ENCODE results near the gene GUCA2B. TPM values are rescaled to one million over a fixed set of nuclear protein-coding genes. Genes with fewer than 3 reads are reported as not detected.

The GUCA2B gene
- total RNA-seq, 1 donor from 2014 or later = not detected

DNA sequence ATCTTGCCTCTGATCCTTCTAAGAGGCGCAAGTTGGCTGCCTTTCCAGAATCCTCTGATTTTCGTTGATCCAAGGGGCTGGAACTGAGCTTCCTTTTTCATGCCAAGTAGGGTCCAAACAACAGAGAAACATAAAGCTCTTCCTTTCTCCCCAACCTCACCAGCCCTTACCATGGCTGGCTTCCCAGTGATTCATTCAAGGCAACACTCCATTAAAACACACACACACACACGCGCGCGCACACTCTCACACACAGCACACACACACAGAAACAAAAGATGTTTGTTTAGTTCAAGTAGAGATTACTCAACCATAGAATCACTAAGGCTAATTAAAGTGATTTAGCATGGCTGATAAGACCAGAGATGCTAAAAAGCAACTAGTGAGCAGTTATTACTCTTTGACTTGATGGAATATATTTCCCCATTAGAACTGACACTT, 24.4 kb downstream of the GUCA2B start:
- H3K4me3 Mint-ChIP-seq (ENCODE audit: unreplicated experiment) = no peak overlapping the region
- no peak overlapping the region for H3K27ac Mint-ChIP-seq (ENCODE audit: unreplicated experiment)
- no peaks in the 10 kb centered on the region for H3K9me3 Mint-ChIP-seq (ENCODE audit: unreplicated experiment)
- DNase-seq (ENCODE audit: extremely low spot score, unreplicated experiment) = no peak
- peaks cover 2% of the 10 kb centered on the region for H3K36me3 Mint-ChIP-seq (ENCODE audit: unreplicated experiment)
- H3K4me1 Mint-ChIP-seq (ENCODE audit: unreplicated experiment) = peaks cover 4% of the 10 kb centered on the region
- TF ChIP-seq, protein P1, sequence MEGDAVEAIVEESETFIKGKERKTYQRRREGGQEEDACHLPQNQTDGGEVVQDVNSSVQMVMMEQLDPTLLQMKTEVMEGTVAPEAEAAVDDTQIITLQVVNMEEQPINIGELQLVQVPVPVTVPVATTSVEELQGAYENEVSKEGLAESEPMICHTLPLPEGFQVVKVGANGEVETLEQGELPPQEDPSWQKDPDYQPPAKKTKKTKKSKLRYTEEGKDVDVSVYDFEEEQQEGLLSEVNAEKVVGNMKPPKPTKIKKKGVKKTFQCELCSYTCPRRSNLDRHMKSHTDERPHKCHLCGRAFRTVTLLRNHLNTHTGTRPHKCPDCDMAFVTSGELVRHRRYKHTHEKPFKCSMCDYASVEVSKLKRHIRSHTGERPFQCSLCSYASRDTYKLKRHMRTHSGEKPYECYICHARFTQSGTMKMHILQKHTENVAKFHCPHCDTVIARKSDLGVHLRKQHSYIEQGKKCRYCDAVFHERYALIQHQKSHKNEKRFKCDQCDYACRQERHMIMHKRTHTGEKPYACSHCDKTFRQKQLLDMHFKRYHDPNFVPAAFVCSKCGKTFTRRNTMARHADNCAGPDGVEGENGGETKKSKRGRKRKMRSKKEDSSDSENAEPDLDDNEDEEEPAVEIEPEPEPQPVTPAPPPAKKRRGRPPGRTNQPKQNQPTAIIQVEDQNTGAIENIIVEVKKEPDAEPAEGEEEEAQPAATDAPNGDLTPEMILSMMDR (IDR thresholded peaks at IDR 0.05) = no peak
- no peaks in the 10 kb centered on the region for H3K27me3 Mint-ChIP-seq (ENCODE audit: unreplicated experiment)

- TF ChIP-seq, protein P1 (IDR thresholded peaks at IDR 0.05) = no peak
- H3K27ac Mint-ChIP-seq (ENCODE audit: unreplicated experiment) = no peak overlapping the region
- no peak overlapping the region for H3K4me3 Mint-ChIP-seq (ENCODE audit: unreplicated experiment)
- H3K27me3 Mint-ChIP-seq (ENCODE audit: unreplicated experiment) = no peaks in the 10 kb centered on the region
- DNase-seq (ENCODE audit: extremely low spot score, unreplicated experiment) = no peak
- H3K4me1 Mint-ChIP-seq (ENCODE audit: unreplicated experiment) = peaks cover 4% of the 10 kb centered on the region
- H3K9me3 Mint-ChIP-seq (ENCODE audit: unreplicated experiment) = no peaks in the 10 kb centered on the region
- H3K36me3 Mint-ChIP-seq (ENCODE audit: unreplicated experiment) = peaks cover 2% of the 10 kb centered on the region
These were observed 25.0 kb downstream of the GUCA2B start for GRCh38 chr1:42178249-42178648.

GRCh38 chr1:42179275-42179674, 26.1 kb downstream of the GUCA2B start:
- no peaks in the 10 kb centered on the region for H3K27me3 Mint-ChIP-seq (ENCODE audit: unreplicated experiment)
- peaks cover 4% of the 10 kb centered on the region for H3K4me1 Mint-ChIP-seq (ENCODE audit: unreplicated experiment)
- no peaks in the 10 kb centered on the region for H3K9me3 Mint-ChIP-seq (ENCODE audit: unreplicated experiment)
- no peak overlapping the region for H3K27ac Mint-ChIP-seq (ENCODE audit: unreplicated experiment)
- H3K4me3 Mint-ChIP-seq (ENCODE audit: unreplicated experiment) = no peak overlapping the region
- TF ChIP-seq, protein P1 (IDR thresholded peaks at IDR 0.05) = no peak
- peaks cover 2% of the 10 kb centered on the region for H3K36me3 Mint-ChIP-seq (ENCODE audit: unreplicated experiment)
- DNase-seq (ENCODE audit: extremely low spot score, unreplicated experiment) = no peak

DNA sequence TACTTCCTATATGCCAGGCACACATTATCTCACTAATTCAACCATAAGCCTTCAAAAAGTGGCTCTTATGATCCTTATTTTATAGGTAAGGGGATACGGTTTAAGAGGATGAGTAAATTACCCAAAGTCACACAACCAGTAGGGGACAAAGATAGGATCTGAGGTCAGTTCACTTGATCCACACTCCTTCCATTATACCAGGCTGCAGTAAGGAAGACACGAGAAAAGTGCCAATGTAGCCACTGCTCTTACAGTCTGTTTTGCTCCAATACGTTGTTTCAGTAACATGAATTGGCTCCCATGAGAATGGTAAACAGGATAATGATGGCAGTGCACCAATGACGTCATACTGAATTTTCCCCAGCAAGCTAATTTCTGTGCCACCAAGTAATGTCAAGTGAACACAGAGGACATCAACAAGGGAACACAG, 26.7 kb downstream of the GUCA2B start:
- no peaks in the 10 kb centered on the region for H3K9me3 Mint-ChIP-seq (ENCODE audit: unreplicated experiment)
- no peak for DNase-seq (ENCODE audit: extremely low spot score, unreplicated experiment)

DNA sequence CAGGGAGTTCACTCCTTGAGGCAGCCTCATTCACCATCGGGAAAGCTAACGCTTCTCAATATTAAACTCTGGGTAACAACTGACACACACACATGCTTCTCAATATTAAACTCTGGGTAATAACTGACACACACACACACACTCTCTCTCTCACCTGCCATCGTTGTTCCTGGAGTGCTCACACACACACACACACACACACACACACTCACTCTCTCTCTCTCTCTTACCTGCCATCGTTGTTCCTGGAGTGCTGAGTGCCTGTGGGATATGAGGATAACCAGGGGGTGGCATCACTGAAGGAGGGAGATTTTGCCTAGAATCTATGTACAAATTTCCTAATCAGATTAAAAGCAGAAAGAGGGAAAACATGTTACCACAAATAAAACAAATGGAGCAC, 28.5 kb downstream of the GUCA2B start:
- H3K4me1 Mint-ChIP-seq (ENCODE audit: unreplicated experiment) = peaks cover 12% of the 10 kb centered on the region
- no peak for DNase-seq (ENCODE audit: extremely low spot score, unreplicated experiment)
- no peak overlapping the region for H3K27ac Mint-ChIP-seq (ENCODE audit: unreplicated experiment)
- no peak overlapping the region for H3K4me3 Mint-ChIP-seq (ENCODE audit: unreplicated experiment)
- TF ChIP-seq, protein P1 (IDR thresholded peaks at IDR 0.05) = no peak
- no peaks in the 10 kb centered on the region for H3K9me3 Mint-ChIP-seq (ENCODE audit: unreplicated experiment)
- no peaks in the 10 kb centered on the region for H3K27me3 Mint-ChIP-seq (ENCODE audit: unreplicated experiment)
- H3K36me3 Mint-ChIP-seq (ENCODE audit: unreplicated experiment) = peaks cover 12% of the 10 kb centered on the region

More for the DNA sequence above, 26.7 kb downstream of the GUCA2B start:
- H3K4me1 Mint-ChIP-seq (ENCODE audit: unreplicated experiment) = peaks cover 4% of the 10 kb centered on the region
- H3K4me3 Mint-ChIP-seq (ENCODE audit: unreplicated experiment) = no peak overlapping the region
- no peaks in the 10 kb centered on the region for H3K27me3 Mint-ChIP-seq (ENCODE audit: unreplicated experiment)
- H3K27ac Mint-ChIP-seq (ENCODE audit: unreplicated experiment) = no peak overlapping the region
- H3K36me3 Mint-ChIP-seq (ENCODE audit: unreplicated experiment) = peaks cover 7% of the 10 kb centered on the region
- TF ChIP-seq, protein P1 (IDR thresholded peaks at IDR 0.05) = no peak
